RWPE1 (cell line): Measurements from ENCODE around the gene CHRM4.

Experiments used
- CTCF ChIA-PET: fragments of 350-600 bp; sonication (Branson Sonifier 250); formaldehyde crosslinking; extraction: SDS; loops from one replicate; lab custom pipeline; 2021; lab: Yijun Ruan, JAX
- POLR2A ChIA-PET: fragments of 400-600 bp; formaldehyde crosslinking; extraction: SDS; loops from one replicate; lab custom pipeline; 2020; ENCODE audit warnings: antibody characterized with exemption; ENCODE audit not compliant: low non-redundant PET; lab: Yijun Ruan, JAX
- DNase-seq: peaks from one replicate; pipeline ENCODE4 v3.0.0; 2012; ENCODE audit warnings: low spot score
- H3K27ac ChIP-seq: fragments of 450-650 bp; 2 replicates; pipeline ENCODE4 v1.5.1; 2017
- TF ChIP-seq, protein P1 (sequence below): fragments of 450-650 bp; conservative IDR thresholded peaks from 2 replicates; pipeline ENCODE4 v1.5.1; 2017; ENCODE audit warnings: low read depth, mild to moderate bottlenecking

The CHRM4 gene

GRCh38 chr11:46366661-46367161, 24.9 kb downstream of the CHRM4 start:
- peak overlapping the region; percentile 85 for H3K27ac ChIP-seq
- TF ChIP-seq, protein P1, sequence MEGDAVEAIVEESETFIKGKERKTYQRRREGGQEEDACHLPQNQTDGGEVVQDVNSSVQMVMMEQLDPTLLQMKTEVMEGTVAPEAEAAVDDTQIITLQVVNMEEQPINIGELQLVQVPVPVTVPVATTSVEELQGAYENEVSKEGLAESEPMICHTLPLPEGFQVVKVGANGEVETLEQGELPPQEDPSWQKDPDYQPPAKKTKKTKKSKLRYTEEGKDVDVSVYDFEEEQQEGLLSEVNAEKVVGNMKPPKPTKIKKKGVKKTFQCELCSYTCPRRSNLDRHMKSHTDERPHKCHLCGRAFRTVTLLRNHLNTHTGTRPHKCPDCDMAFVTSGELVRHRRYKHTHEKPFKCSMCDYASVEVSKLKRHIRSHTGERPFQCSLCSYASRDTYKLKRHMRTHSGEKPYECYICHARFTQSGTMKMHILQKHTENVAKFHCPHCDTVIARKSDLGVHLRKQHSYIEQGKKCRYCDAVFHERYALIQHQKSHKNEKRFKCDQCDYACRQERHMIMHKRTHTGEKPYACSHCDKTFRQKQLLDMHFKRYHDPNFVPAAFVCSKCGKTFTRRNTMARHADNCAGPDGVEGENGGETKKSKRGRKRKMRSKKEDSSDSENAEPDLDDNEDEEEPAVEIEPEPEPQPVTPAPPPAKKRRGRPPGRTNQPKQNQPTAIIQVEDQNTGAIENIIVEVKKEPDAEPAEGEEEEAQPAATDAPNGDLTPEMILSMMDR: no peak
- DNase-seq: no peak
- POLR2A ChIA-PET: no interaction called here
- CTCF ChIA-PET: interaction anchor here (0.5 to 2.1 kb wide), 4 partner anchors 10 to 22 kb away, joined by 3 to 11 read pairs (median 4); partner anchors contain the start of gene DGKZ

- CTCF ChIA-PET: interaction anchor here (0.5 to 2.1 kb wide), 5 partner anchors 9 to 127 kb away, joined by 3 to 11 read pairs (median 4); partner anchors contain the start of gene DGKZ
- peak overlapping the region; percentile 85 for H3K27ac ChIP-seq
- DNase-seq: no peak
- TF ChIP-seq, protein P1: no peak
- POLR2A ChIA-PET: no interaction called here
Measured at GRCh38 chr11:46366260-46366659, 25.3 kb downstream of the CHRM4 start.

GRCh38 chr11:46364791-46365190, 26.8 kb downstream of the CHRM4 start:
- TF ChIP-seq, protein P1: no peak
- ChIA-PET POLR2A (no interaction called here), CTCF (interaction anchor here (0.6 to 1.8 kb wide), 5 partner anchors 11 to 198 kb away, joined by 3 to 4 read pairs (median 4); no protein-coding TSS in a partner anchor)
- H3K27ac ChIP-seq: peak overlapping the region; percentile 85
- no peak for DNase-seq

GRCh38 chr11:46364056-46364455, 27.5 kb downstream of the CHRM4 start:
- ChIA-PET CTCF (interaction anchor here (0.6 to 4.4 kb wide), 8 partner anchors 8 to 432 kb away, joined by 3 to 20 read pairs (median 4); partner anchors contain the start of gene CHRM4), POLR2A (no interaction called here)
- peak overlapping the region; percentile 85 for H3K27ac ChIP-seq
- DNase-seq: no peak
- TF ChIP-seq, protein P1: no peak

DNA sequence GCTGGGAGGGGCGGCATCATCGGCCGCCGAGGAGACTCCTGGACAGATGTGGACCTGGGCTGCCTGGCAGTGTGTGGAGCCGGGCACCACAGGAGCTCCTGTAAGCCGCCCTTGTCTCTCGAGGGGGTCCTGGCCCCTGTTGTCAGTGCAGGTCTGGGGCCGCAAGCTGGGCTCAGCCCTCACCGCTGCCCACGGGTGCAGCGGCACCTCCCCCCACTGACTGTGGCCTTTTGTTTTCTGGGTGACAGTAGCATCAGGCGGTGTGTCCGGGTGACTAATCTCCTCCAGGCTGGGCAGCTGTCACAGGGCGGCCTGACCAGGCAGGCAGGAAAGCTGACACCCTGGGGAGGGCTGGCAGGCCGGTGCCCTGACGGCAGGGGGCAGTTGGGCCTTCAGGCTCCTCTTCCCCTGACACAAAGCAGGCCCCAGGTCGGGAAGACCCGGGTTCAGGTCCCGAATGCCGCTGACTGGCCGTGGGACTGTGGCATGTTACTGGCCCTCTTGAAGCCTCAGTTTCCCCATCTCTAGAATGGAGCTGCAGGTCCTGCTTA, 28.0 kb downstream of the CHRM4 start:
- ChIA-PET POLR2A (no interaction called here), CTCF (interaction anchor here (0.5 to 4.4 kb wide), 10 partner anchors 9 to 491 kb away, joined by 3 to 20 read pairs (median 4); partner anchors contain the start of gene CHRM4)
- peak; percentile 67 for DNase-seq
- peak overlapping the region; percentile 85 for H3K27ac ChIP-seq
- TF ChIP-seq, protein P1: no peak; the same call in 1 of the 2 replicates

DNA sequence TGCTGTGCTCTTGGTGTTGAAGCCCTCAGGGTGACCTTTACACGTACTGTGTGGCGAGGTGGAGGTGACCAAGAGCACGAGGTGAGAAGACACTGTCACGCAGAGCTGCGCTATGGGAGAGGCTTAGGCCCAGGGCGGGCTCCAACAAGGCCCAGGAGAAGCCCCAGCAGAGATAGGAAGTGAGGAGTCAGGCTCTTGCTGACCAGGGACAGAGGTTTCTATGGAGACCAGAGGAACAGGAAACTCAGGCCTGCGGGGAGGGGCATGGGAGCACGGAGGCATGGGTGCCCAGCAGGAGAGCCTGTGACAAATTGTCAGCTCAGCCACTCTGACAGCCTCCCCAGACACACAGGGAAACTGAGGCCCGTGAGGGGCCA, 28.6 kb downstream of the CHRM4 start:
- POLR2A ChIA-PET: no interaction called here
- TF ChIP-seq, protein P1: no peak
- peak overlapping the region; percentile 85 for H3K27ac ChIP-seq
- CTCF ChIA-PET: interaction anchor here (0.5 to 4.4 kb wide), 7 partner anchors 9 to 491 kb away, joined by 3 to 20 read pairs (median 5); no protein-coding TSS in a partner anchor
- DNase-seq: peak; percentile 63
